ENCODE data around the gene EPX. TPM values are rescaled to one million over a fixed set of nuclear protein-coding genes. Genes with fewer than 3 reads are reported as not detected.

Gene EPX
- total RNA-seq, 1 experiment from 2014 or later = not detected

DNA sequence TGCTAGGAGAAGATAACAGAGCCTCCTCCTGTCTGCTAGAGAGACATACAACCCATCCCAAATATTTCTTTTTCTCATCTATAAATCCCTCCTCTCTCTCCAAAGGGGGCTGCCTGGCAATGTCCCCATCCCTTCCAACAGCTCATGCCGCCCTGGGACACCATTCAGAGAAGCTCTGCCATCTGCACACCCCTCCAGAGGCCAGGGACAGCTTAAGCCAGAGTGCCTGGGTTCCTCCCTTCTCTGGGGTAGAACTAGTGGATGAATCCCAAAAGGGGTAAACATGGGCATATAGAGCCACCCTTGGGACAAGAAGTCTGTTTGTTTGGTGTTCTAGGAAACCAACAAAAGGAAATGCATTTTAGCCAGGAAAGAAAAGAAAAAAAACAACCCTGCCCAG is 43.3 kb downstream of the EPX start:
- TF ChIP-seq CTCF (conservative IDR thresholded peaks at IDR 0.05) = no peak
- H3K23ac ChIP-seq (ENCODE audit: insufficient read length, low read depth, low read length) = no peak overlapping the region
- WGBS (ENCODE audit: extremely low coverage, insufficient read length, low lambda C conversion rate) = no CpG with 5 or more reads among the region's 1 CpG
- H3K9me3 Mint-ChIP-seq = no peaks in the 10 kb centered on the region
- no peak overlapping the region for H3T11ph ChIP-seq (ENCODE audit: low read length)
- no peak overlapping the region for H3K14ac ChIP-seq (ENCODE audit: insufficient read depth, low read length)
- H3K4ac ChIP-seq (ENCODE audit: low read depth, low read length) = no peak overlapping the region
- no peaks in the 10 kb centered on the region for H3K79me2 ChIP-seq (ENCODE audit: insufficient read depth, low read length)
- H2BK15ac ChIP-seq (ENCODE audit: low read depth, low read length) = no peak overlapping the region
- H4K20me1 ChIP-seq (ENCODE audit: control insufficient read depth, insufficient read depth, insufficient read length) = no peaks in the 10 kb centered on the region
- H3K4me2 ChIP-seq (ENCODE audit: insufficient read depth, insufficient read length, low read length) = no peak overlapping the region
- no peak overlapping the region for H3K4me3 Mint-ChIP-seq
- H3K36me3 Mint-ChIP-seq (ENCODE audit: insufficient read depth in 1 of 3, low read depth in 3 of 3) = no peaks in the 10 kb centered on the region
- H3K9ac ChIP-seq (ENCODE audit: extremely low read depth, insufficient read length, low read length) = no peak overlapping the region
- H3K23me2 ChIP-seq (ENCODE audit: insufficient read length, low read depth, low read length, poor library complexity, severe bottlenecking) = no peaks in the 10 kb centered on the region
- no peak overlapping the region for H4K8ac ChIP-seq (replicated peaks; ENCODE audit: insufficient read length, low read depth, low read length)
- peaks cover 5 to 6% of the 10 kb centered on the region in 2 experiments; a peak in 3 of 4 replicates for H3K4me1 Mint-ChIP-seq
- 0 out of 2 replicates have a peak, but pooled peaks cover 2% of the 10 kb centered on the region for H3K27me3 ChIP-seq (ENCODE audit: insufficient read depth, low read length)
- H3K56ac ChIP-seq (ENCODE audit: insufficient read length, low read depth, low read length) = no peak overlapping the region
- no peak for DNase-seq
- no peak overlapping the region for H3K18ac ChIP-seq (ENCODE audit: insufficient read length, low read depth, low read length)
- H4K91ac ChIP-seq (ENCODE audit: insufficient read length, low read depth, low read length) = no peak overlapping the region
- H3K4me1 ChIP-seq (ENCODE audit: insufficient read depth, low read length) = no peaks in the 10 kb centered on the region
- no peak overlapping the region for H2AK5ac ChIP-seq (ENCODE audit: insufficient read length, low read length)
- H3K79me1 ChIP-seq (ENCODE audit: insufficient read depth, low read depth, low read length, poor library complexity, severe bottlenecking) = no peaks in the 10 kb centered on the region
- no peak overlapping the region for H2BK5ac ChIP-seq (ENCODE audit: insufficient read length, low read length)
- no peaks in the 10 kb centered on the region for H3K9me3 ChIP-seq (ENCODE audit: control insufficient read depth, low read depth, low read length)
- no peak overlapping the region for H2AFZ ChIP-seq (ENCODE audit: low read length)
- H4K5ac ChIP-seq (ENCODE audit: insufficient read length, low read depth, low read length) = no peak overlapping the region
- no peak overlapping the region for H2BK120ac ChIP-seq (ENCODE audit: low read depth, low read length, poor library complexity, severe bottlenecking)
- H3K27ac Mint-ChIP-seq = no peak overlapping the region
- H3K27ac ChIP-seq (ENCODE audit: insufficient read length, low read depth, low read length) = no peak overlapping the region
- H2BK20ac ChIP-seq (ENCODE audit: low read depth, low read length, poor library complexity, severe bottlenecking) = no peak overlapping the region
- H3K27me3 Mint-ChIP-seq (ENCODE audit: low read depth) = peaks cover 74% of the 10 kb centered on the region
- H2BK12ac ChIP-seq (ENCODE audit: insufficient read length, low read depth, low read length) = no peak overlapping the region

All from H9 (cell line).